ENCODE data around the gene ZNF605.
"Not testable (repeated sequence)": the region's sequence is repeated elsewhere in the genome, so short reads cannot be mapped to it uniquely, and the experiment has no call there.

The ZNF605 gene

GRCh38 chr12:132937476-132937875, 18.6 kb downstream of the ZNF605 start:
- TF ChIP-seq, protein P1, sequence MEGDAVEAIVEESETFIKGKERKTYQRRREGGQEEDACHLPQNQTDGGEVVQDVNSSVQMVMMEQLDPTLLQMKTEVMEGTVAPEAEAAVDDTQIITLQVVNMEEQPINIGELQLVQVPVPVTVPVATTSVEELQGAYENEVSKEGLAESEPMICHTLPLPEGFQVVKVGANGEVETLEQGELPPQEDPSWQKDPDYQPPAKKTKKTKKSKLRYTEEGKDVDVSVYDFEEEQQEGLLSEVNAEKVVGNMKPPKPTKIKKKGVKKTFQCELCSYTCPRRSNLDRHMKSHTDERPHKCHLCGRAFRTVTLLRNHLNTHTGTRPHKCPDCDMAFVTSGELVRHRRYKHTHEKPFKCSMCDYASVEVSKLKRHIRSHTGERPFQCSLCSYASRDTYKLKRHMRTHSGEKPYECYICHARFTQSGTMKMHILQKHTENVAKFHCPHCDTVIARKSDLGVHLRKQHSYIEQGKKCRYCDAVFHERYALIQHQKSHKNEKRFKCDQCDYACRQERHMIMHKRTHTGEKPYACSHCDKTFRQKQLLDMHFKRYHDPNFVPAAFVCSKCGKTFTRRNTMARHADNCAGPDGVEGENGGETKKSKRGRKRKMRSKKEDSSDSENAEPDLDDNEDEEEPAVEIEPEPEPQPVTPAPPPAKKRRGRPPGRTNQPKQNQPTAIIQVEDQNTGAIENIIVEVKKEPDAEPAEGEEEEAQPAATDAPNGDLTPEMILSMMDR (IDR thresholded peaks at IDR 0.05; ENCODE audit: insufficient read depth, low read depth, low read length, missing control alignments): no peak

GRCh38 chr12:132936921-132937320, 19.2 kb downstream of the ZNF605 start:
- H3K4me3 ChIP-seq (ENCODE audit: low read depth, low read length); DNase-seq (ENCODE audit: low read depth): not testable (repeated sequence)

More at GRCh38 chr12:132937476-132937875, 18.6 kb downstream of the ZNF605 start:
- no peak for DNase-seq (ENCODE audit: low read depth)
- no peak overlapping the region for H3K4me3 ChIP-seq (ENCODE audit: low read depth, low read length)

DNA sequence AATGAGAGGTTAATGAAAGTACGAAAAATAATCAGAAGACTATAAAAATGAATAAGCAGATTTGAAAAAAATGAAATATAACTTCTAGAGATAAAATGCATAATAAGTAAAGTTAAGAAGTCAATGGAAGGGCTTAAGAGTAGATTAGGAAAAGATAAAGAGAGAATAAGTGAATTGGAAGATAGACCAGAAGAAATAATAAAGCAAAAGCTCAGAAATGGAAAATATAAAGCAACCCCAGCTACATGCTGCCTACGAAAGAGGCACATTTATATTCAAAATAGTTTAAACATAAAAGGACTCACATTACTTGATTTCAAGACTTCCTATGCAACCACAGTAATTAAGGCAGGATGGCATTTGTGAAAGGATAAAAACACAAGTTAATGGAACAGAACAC, 19.9 kb downstream of the ZNF605 start:
- TF ChIP-seq, protein P1 (IDR thresholded peaks at IDR 0.05; ENCODE audit: insufficient read depth, low read depth, low read length, missing control alignments): no peak
- DNase-seq (ENCODE audit: low read depth): no peak
- no peak overlapping the region for H3K4me3 ChIP-seq (ENCODE audit: low read depth, low read length)

GRCh38 chr12:132926415-132926833, 29.7 kb downstream of the ZNF605 start:
- TF ChIP-seq, protein P1 (IDR thresholded peaks at IDR 0.05; ENCODE audit: insufficient read depth, low read depth, low read length, missing control alignments): no peak
- H3K4me3 ChIP-seq (ENCODE audit: low read depth, low read length): no peak overlapping the region
- no peak for DNase-seq (ENCODE audit: low read depth)

DNA sequence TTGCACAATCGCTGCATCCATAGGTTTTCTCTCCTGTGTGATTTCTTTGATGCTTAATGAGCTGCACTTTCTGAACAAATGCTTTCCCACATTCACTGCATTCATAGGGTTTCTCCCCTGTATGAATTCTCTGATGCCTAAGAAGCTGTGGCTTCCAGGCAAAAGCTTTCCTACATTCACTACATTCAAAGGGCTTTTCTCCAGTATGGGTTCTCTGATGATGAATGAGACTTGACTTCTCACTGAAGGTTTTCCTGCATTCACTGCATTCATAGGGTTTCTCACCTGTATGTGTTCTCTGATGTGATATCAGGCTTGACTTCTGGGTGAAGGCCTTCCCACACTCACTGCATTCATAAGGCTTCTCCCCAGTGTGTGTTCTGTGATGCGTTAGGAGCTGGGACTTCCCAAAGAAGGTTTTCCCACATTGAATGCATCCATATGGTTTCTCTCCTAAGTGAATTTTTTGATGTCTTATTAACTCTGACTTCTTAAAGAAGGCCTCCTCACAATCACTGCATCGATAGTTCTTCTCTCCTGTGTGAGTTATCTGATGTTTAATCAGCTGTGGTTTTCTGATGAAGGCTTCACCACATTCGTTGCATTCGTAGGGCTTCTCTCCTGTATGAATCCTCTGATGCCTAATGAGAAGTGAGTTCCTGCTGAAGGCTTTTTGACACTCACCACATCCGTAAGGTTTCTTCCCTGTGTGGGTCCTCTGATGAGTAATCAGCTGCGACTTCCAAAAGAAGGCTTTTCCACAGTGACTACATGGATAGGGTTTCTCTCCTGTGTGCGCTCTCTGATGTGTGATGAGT, 30.3 kb downstream of the ZNF605 start:
- no peak overlapping the region for H3K4me3 ChIP-seq (ENCODE audit: low read depth, low read length)
- DNase-seq (ENCODE audit: low read depth): no peak
- TF ChIP-seq, protein P1 (IDR thresholded peaks at IDR 0.05; ENCODE audit: insufficient read depth, low read depth, low read length, missing control alignments): no peak

GRCh38 chr12:132924356-132924755, 31.8 kb downstream of the ZNF605 start:
- DNase-seq (ENCODE audit: low read depth): no peak
- H3K4me3 ChIP-seq (ENCODE audit: low read depth, low read length): no peak overlapping the region
- TF ChIP-seq, protein P1 (IDR thresholded peaks at IDR 0.05; ENCODE audit: insufficient read depth, low read depth, low read length, missing control alignments): no peak

GRCh38 chr12:132923356-132923909, 32.7 kb downstream of the ZNF605 start:
- TF ChIP-seq, protein P1 (IDR thresholded peaks at IDR 0.05; ENCODE audit: insufficient read depth, low read depth, low read length, missing control alignments): no peak
- H3K4me3 ChIP-seq (ENCODE audit: low read depth, low read length): no peak overlapping the region
- DNase-seq (ENCODE audit: low read depth): no peak
